ENCODE data around the gene VWCE.

The VWCE gene, protein sequence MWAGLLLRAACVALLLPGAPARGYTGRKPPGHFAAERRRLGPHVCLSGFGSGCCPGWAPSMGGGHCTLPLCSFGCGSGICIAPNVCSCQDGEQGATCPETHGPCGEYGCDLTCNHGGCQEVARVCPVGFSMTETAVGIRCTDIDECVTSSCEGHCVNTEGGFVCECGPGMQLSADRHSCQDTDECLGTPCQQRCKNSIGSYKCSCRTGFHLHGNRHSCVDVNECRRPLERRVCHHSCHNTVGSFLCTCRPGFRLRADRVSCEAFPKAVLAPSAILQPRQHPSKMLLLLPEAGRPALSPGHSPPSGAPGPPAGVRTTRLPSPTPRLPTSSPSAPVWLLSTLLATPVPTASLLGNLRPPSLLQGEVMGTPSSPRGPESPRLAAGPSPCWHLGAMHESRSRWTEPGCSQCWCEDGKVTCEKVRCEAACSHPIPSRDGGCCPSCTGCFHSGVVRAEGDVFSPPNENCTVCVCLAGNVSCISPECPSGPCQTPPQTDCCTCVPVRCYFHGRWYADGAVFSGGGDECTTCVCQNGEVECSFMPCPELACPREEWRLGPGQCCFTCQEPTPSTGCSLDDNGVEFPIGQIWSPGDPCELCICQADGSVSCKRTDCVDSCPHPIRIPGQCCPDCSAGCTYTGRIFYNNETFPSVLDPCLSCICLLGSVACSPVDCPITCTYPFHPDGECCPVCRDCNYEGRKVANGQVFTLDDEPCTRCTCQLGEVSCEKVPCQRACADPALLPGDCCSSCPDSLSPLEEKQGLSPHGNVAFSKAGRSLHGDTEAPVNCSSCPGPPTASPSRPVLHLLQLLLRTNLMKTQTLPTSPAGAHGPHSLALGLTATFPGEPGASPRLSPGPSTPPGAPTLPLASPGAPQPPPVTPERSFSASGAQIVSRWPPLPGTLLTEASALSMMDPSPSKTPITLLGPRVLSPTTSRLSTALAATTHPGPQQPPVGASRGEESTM

DNA sequence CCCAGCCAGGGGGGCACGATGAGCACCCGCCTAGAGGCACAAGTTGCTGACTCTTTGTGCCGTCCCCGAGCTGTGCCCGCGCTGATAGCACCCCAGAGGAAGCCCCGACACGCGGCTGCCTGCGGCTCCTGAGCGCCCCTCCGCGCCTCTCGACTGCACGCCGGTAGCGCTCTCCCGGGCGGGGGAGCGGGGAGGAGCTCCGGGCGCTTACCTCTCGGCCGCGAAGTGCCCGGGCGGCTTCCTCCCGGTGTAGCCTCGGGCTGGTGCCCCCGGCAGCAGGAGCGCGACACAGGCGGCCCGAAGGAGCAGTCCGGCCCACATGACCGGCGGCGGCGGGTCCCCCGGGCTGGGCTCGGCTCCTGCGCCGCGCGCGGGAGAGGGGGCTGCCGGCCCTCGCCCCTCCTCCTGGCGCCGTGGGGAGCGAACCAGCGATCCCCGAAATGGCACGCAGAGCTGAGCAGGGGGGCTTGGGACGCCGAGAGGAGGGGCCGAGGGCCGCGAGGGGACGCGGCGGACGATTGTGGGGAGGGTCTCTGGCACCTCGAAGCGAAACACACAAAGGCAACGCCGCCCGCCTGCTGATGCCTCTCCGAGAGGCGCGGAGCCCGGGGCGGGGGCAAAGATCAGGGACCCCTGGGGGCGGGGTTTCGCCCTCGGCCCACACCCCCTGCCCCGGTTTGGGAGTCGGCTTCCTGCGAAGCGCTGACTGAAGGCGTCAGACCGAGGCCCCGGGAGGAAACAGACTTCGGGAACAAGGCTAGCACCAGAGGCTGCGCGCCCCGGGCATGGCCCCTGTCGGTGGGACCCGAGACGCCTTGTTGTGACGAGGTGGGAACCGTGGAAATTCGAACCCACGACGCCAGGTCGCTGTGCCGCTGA, at the start of gene VWCE:
Gene VWCE, minus strand, starts transcription at position 600 of the 879 bp plus-strand sequence. Its CDS starts 279 bp downstream, at position 321.
- in situ Hi-C loops (cut with HindIII; ENCODE audit: low sequenced_read_pairs): no loop called here

DNA sequence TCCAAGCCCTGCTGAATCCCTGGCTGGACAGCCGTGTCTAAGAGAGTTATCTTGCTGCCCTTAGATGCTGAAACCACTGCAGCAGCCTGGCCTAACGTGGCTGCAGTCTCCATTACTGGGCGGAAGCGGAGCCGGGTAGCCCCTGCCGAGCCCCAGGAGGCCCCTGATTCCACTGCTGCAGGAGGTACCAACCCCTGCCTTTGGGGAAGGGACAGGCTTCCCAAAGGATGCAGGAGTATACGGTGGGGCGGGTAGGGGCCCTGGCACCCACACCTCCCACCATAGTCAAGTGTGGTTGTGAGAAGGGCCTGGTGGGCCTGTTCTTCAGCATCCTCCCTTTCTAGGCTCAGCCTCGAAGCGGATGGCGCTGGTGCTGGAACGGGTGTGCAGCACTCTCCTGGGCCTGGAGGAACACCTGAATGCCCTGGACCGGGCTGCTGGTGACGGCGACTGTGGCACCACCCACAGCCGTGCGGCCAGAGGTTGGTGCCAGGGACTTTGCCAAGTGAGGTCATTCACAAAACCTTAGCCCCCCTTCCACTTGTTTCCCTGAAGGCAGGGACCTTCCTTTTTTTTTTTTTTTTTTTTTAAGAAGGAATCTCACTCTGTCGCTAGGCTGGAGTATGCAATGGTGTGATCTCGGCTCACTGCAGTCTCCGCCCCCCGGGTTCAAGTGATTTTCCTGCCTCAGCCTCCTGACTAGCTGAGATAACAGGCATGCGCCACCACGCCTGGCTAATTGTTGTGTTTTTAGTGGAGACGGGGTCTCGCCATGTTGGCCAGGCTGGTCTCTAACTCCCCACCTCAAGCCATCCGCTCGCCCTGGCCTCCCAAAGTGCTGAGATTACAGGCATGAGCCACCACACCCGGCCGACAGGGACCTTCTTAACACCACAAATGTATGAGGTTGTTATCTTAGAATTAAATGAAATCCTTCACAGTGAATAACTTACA, 49.0 kb upstream of the VWCE start:
- in situ Hi-C loops (cut with HindIII; ENCODE audit: low sequenced_read_pairs): no loop called here

DNA sequence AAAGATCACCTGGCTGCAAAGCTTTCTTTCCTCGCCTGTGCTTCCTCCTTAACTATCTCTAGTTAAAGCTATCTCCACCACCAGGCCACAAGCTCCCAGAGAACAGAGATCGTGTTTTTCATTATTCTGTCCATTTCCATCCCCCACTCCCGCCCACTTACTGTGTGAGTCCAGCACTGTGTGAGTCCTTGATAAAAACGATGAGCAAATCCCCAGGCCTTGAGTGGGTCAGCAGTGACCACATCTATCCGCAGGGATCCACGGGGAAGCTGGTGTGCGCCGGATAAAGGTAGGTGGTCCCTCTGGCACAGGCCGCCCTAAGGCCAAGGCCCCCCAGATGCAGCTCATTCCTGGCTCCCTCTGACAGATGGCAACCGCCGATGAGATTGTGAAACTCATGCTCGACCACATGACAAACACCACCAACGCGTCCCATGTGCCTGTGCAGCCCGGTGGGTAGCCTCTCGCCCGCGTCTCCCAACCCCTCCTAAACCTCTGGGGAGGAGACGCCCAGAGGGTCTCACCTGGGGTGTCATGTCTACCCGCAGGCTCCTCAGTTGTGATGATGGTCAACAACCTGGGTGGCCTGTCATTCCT, 47.2 kb upstream of the VWCE start:
- in situ Hi-C loops (cut with HindIII; ENCODE audit: low sequenced_read_pairs): no loop called here

DNA sequence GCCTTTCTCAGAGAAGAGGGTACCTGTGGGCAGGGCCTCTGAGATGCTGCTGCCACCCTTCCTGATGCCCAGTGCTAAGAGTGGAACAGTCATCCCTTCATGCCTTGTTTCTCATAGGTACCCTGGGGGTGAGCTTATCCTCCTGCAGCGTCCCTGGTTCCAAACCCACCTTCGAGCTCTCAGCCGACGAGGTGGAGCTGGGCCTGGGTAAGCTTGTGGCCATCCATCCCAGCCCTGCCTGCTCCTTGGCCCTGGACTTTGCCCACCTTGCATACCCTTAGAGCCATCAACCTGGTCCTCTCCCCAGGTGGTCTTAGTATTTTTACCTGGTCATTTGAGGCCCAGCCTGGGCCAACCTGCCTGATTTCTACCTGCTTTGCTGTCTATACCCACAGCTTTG, 46.6 kb upstream of the VWCE start:
- in situ Hi-C loops (cut with HindIII; ENCODE audit: low sequenced_read_pairs): no loop called here

DNA sequence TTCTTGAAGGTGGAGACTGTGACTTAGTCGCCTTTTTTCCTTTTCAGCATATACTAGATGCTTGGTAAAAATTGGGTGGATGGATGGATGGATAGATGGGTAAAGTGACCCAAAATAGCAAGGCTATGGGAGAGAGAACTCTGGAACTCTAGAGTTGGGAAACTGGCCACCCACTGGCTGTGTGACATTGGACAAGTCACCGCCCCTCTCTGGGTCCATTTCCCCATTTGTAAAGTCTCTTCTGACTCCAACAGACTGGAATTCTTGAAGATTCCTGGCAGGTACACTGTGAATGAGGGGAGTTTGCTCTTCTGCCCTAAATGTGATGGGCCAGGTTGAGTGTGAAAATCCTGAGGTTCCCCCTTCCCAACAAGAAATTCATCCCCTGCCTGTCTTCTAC, 45.9 kb upstream of the VWCE start:
- in situ Hi-C loops (cut with HindIII; ENCODE audit: low sequenced_read_pairs): no loop called here

DNA sequence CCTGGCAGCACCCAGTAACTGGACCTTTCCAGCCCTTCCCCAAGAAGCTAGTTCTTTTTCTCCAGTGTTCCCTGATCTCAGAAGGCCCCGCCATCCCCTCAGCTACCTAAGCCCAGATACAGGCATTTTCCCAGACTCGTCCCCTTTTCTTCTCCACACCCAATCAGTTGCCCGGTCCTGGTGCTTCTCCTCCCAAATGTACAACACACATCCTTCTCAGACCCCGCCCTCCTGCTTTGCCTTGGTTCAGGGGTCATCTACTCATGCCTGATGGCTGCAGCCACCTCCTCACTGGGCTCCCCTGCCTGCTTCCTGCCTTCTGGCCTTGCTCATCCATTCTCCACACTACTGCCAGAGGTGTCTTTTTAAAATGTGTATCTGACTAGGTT, 44.4 kb upstream of the VWCE start:
- in situ Hi-C loops (cut with HindIII; ENCODE audit: low sequenced_read_pairs): no loop called here

DNA sequence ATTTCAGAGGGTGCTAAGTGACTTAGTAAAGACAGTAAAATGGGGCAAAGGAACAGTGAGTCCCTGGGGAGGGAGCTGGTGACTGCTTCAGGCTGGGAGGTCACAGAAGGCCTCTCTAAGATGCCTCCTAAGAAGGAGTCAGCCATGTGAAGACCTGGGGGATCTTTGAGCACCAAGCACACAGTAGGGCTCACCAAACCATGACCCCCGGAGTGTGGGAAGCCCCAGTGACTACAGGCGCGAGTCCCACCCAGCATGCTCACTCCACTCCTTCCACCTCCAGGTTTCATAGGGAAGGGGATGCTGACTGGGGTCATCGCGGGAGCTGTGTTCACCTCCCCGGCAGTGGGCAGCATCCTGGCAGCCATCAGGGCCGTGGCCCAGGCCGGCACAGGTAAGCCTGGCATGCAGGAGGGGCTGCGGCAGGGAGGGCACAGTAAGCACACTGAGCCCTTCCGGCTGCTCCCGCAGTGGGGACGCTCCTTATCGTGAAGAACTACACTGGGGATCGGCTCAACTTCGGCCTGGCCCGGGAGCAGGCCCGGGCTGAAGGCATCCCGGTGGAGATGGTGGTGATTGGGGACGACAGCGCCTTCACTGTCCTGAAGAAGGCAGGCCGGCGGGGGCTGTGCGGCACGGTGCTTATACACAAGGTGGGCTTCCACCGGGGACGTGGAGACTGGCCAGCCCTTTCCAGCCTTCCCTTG, 43.8 kb upstream of the VWCE start:
- in situ Hi-C loops (cut with HindIII; ENCODE audit: low sequenced_read_pairs): no loop called here

DNA sequence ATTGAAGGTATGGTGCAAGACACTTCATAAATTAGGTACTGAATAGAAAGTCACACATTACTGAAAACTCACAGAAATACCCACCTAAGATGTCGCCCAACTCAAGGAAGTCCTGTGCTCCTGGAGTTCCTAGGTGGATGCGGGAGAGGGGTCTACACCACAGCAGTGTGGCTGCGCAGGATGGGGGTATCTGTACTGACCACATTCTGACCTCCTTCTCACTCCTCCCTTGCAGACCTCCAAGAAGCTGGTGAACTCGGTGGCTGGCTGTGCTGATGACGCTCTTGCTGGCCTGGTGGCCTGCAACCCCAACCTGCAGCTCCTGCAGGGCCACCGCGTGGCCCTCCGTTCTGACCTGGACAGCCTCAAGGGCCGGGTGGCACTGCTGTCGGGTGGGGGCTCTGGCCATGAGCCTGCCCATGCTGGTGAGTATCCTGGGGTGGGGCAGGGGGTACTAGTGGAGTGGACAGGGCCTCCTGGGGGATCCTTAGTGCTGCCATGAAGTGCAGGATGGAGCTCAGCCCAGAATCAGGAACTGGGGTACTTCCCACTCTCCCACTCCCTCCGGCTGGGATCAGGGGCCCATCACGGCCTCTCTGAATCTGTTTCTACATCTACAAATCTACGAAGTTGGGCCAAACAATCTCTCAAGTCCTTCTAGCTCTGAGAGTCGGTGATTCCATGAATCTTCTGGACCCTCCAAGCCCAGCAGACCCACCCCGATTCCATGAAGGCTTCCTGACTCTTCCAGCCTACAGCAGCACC, 42.8 kb upstream of the VWCE start:
- in situ Hi-C loops (cut with HindIII; ENCODE audit: low sequenced_read_pairs): no loop called here

DNA sequence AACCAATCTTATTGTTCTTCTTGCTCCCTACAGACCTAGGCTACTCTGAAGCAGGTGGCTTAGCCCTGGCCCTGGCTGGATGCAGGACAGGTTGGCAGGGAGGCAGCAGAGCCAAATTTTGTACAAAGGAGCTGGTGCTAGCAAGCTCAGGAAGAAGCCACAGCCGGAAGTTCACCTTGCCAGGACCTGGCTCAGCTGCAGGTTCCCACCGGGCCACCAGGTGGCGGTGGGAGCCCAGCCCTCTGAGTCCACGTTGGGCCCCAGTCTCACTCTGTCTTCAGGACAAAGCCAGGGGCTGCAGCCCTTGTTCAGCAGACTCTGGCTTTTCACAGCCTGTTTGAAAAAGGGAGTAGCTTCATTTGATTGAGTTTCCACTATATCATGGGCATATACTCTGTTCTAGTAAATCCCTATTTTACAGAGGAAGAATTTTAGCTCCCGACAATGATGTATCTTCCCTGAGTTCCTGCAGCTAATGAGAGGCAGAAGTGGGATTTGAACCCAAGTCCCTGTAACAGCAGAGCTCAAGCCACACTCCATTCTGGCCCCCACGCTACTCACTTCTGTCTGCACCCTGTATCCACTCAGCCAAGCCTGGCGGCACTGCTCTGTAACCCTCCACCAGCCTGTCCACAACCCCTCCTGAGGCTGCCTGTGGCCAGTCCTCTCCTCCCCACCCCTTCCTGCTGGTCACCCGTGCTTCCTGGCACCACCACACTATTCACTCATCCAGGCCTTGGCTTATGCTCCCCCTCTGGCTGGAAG, 41.2 kb upstream of the VWCE start:
- in situ Hi-C loops (cut with HindIII; ENCODE audit: low sequenced_read_pairs): no loop called here

DNA sequence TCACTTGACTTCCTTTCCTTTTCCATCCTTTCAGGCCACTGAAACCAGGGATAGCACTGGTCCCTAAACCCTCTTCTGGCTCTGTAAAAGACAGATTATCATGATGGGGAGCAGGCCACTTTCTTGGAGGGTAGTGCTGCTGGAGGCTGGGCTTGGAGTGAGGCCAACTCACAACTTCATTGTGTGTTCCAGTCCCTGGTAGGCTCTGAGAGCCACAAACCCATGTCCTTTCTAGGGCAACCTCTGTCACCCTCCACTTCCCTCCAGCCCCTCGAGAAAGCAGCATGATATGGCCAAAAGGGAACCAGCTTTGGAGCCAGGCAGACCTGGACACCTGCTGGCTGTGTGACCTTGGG, 40.2 kb upstream of the VWCE start:
- in situ Hi-C loops (cut with HindIII; ENCODE audit: low sequenced_read_pairs): no loop called here

DNA sequence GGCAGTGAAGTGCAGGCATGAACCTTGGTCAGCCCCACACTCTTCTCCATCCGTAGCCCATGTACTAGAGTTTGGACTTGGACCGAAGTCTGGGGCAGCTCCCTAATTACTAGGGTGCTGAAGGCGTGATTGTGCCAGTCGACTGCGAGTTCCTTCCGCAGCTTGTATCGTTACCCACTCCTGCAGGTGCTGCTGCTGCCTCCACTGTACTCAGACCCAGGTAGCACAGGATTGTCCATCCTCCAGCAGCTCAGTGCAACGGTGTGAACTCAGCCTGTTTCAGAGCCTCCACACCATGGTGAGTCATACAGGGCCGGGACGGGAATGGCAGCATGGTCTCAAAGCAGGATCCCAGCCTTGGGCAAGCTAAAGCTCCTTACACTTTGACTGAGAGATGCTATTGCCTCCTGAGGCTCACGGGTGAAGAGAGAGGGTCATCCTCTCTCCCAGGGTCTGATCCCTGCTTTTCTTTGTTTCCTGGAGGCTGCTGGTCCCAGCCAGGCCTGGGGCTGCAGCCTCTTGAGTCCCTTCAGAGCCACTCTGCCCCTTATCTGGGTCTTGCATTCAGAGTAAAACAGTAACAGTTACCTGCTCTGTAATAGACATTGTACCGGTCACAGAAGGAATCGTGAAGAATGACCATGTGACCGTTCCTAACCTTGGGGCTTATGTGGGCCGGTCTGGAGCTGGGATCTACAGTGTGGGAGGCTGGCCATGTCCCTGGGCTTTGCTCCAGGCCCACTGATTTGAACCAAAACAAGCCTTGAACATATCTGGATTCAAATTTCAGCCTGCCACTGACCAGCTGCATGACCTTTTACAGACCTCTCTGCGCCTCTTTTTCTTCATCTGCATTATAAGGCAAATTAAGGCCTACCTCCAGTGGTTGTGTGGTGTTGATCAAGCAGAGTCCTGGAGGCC, 39.6 kb upstream of the VWCE start:
- in situ Hi-C loops (cut with HindIII; ENCODE audit: low sequenced_read_pairs): no loop called here

DNA sequence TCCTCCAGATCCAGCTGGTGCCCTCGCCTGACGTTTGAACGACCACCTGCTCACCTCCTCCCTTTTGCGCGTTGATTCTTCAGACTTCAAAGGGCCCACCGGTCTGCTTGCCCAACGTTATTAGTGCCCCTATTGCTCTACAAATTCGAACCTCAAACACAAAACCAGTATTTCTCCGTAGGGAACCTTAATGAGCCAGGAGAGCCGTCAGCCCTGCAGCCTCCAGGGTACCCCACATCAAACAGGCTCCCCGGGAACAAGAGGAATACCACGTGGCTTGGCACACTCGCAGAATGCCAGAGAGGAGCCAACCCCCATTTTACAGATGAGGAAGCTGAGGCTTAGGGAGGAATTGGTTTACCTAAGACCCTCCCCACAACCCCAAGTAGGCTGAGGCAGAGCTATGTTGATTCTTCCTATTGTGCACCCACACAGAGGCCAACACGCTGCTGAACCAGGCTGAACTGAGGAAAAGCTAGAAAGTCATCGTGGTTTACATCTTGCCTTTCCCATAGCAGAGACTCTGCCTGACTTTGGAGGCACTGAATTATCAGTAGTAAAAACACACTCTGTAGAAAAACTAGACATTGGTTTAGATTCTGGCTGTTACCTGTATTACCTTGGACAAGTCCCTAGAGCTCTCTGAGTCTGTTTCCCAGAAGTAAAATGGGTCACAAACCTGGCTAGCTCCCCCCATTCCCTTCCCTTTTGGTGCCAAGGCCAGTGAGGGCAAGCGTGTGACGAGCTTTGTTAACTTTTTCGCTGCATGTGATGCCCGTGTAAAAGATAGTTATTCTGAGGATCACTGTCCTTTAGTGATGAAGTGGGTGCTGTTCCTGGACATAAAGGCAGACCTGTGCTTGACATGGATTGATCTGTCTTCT, 38.7 kb upstream of the VWCE start:
- in situ Hi-C loops (cut with HindIII; ENCODE audit: low sequenced_read_pairs): no loop called here

DNA sequence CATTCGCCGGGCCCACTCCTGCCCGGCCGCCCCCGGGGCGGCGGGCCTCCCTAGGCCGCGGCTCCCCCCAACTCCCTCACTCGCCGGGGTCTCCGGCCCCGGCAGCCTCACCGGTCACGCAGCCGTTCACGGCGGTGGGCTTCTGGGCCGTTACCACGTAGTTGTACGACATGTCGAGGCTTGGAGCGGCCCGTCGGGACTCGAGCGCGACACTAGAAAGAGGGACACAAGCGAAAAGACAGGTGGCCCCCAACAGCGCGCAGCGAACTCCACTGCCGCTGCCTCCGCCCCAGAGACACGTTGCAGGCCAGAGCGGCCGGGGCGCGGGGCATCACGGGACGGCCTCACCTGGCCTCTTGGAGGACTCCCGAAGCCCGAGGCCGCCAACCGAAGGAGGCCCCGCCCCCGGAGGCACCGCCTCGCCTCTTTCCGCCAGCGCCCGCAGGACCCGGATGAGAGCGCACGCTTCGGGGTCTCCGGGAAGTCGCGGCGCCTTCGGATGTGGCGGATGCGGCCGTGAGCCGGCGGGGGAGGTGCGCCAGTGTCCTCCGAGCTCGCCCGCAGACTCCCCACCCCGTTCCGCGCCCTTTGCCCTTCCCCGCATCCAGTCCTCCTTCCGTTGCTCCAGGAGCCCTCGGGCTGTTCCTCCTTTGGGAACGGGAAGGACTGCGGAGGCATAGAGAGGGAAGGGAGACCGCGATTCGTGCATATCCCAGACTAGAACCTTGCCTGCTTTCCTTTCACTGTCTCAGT, 37.9 kb upstream of the VWCE start, which contains the start of the genes DDB1 and TKFC:
Gene DDB1, minus strand, starts transcription at position 309 of the 753 bp plus-strand sequence. Its CDS starts 137 bp downstream, at position 172.
Gene TKFC, plus strand, starts transcription at position 432 of the 753 bp plus-strand sequence. CDS start 1,501 bp downstream, outside the sequence.
- in situ Hi-C loops (cut with HindIII; ENCODE audit: low sequenced_read_pairs): no loop called here

DNA sequence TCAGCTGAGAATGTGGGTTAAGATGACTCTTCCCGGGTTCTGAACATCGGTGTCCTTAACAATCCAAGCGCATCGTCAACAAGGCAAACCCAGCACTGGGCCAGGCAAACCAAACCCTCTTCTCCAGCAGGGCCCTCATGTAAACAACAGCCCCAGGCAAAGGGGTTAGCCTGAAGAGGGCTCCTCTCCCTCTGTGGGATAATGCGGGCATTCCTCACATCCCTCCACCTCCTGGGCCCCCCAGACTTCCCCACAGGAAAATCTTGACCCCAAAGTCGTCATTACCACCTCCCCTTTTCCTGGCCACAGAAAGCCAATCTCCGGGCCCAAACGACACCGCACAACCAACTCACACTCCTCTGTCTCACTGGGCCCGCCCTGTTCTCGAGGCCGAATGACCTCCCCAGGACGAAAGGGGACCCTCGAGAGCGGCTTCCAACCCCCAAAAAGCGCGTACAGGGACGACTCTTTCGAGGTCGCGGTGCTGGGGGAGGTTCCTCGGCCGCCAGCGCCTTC, 37.2 kb upstream of the VWCE start:
- in situ Hi-C loops (cut with HindIII; ENCODE audit: low sequenced_read_pairs): no loop called here

Data from endothelial cell of hepatic sinusoid (primary cell).